NCI-H2029 treated with DMSO at 0.1 percent for 48 hours (cell line): Measurements from ENCODE around the gene CARMIL1.

ENCODE experiments used
- DNase-seq: peaks from one replicate; lab custom pipeline; 2025; lab: John Stamatoyannopoulos, UW

Gene CARMIL1

DNA sequence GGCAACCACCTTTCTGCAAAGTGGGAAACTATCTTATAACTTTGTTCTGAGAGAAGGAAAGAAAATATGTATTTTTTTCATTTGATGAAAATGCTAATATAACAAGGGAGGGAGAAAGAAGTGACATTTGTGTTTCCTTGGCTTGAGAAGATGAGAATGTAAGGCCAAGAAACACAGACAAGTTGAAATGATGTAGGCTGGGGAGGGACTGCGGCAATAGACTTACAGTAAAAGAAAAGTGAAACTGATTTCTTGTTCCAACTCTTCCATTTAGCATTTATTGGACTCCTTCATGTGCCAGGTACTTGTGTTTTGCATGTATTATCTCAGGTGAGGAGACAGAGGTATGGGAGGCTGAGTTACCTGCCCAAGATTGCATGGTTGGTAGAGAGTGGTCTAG is 130.9 kb downstream of the CARMIL1 start:
- DNase-seq, result no peak

DNA sequence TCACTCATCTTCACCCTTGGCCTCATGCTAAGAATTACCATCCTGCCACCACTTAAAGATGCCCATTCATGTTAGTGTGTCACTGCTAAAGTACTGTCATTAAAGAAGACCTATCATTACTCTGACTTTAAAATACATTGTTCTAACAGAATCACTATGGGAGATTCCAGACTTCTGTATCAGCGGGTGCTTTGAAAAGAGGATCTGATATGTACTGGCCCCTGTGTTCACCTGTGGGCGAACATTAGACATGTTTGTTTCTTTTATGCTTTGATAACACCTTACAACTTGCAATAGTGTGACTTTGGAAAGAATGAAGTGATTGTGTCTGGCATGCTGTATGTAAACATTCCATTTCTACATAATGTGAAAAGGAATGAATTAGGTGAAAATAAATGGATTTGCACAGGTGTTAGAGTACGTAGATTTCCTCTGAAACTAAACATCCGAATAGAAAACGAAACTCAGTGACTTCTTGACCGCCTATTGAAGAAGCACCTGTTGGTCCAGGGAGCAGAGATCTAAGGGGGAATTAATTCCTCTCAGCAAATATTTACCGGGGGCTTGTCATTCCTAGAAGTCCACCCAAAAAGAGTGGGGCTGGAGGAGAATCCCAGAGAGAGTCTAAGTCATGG is 132.3 kb downstream of the CARMIL1 start:
- DNase-seq, result no peak

DNA sequence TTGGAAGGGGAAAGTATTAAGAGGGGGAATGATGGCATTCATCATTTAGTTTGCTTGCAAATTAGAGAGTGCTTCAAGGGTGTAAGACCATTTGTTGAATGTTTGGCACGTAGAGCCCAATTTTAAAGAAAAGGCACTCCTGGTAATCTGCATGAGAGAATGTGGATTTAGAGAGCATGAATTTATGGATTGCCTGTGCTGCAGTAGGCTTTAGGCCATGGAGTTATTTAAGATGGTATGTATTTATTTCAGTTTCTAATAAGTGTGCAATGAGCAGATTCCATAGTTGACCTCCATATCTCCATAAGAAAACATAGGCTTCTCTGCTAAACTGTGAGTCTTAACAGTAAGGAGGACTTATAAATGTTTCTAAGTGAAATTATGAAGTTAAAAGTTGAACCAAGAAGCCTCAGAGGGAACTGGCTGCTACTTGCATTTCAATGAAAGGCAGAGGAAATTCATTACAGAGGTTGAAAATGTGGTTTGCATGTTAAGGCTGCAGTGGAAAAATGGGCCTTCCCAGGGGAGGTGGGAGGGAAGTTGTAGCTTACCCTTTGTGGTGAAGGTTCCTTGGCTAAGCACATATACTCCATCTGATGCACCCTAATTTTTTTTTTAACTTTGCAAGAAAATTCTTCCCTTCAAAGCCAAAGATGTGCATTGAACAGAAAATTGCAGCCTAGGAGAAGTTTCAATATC is 134.2 kb downstream of the CARMIL1 start:
- DNase-seq, result no peak

DNA sequence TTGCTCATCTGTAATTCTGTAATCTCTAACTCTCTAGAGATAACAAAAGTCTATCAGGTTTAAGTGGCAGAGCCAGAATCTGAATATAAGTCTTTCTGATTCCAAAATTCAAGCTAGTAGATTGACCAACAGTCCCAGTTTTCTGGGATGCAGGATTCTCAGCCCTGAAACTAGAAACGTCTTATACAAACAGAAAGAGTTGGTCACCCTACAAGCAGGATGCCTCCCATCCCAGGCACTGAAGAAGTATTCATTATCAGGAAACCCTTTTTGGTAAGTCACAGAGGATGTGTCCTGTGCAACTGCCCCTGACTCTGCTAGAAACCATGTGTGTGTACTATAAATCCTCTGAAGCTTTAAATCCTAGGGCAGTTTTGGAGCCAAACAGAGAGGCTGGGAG is 135.0 kb downstream of the CARMIL1 start:
- DNase-seq, result no peak

DNA sequence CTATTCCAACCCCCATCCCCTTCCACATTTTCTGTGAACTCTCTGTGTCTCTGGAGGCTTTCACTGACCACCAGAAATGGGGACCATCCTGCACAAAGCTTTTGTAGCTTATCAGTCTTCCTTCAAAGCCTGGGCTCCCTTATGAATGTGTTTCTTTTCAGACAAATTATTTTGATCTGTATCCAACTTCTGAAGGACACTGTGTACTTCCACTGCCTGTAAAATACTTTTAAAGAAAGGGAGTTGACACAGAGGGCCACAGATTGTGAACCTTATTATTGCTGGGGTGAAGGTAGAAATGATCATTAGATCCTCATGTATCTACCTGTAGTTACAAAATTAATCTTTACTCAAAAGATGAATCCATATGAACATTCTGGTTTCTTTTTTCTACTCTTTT is 135.6 kb downstream of the CARMIL1 start:
- no peak for DNase-seq

DNA sequence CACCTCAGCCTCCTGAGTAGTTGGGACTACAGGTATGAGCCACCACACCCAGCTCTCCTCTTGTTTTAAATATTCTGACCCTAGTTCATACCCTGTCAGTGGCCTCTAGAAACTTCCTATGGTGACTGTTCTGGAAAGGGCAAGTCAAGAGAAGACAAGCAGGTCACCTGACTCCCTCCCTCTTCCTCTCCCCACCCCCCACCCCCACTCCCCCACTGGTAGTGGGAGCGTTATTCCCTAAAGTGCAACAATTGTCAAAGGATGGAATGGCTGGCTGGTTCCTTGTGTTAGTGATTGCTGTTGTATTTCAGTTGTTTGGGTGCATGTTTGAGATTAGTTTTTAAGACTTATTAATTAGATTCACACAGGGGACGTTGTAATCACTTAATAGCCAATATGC is 136.1 kb downstream of the CARMIL1 start:
- no peak for DNase-seq

DNA sequence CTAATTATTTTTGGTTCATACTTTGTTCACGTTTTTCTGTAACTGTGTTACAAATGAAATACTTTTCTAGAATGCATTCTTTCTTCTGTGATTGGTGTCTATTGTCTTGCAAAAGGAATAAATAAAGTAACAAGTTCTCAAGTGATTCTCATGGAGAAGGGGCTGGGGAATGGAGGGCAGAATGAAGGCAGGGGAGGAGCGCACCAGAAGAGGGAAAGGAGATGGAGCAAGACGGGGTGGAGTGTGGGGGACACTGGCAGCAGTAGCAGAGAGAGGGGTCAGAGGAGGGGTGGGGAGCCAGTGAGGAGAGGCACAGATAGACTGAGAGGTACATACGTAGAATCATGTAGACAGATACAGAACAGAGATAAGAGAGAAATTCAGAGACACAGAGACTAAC is 136.5 kb downstream of the CARMIL1 start:
- no peak for DNase-seq

DNA sequence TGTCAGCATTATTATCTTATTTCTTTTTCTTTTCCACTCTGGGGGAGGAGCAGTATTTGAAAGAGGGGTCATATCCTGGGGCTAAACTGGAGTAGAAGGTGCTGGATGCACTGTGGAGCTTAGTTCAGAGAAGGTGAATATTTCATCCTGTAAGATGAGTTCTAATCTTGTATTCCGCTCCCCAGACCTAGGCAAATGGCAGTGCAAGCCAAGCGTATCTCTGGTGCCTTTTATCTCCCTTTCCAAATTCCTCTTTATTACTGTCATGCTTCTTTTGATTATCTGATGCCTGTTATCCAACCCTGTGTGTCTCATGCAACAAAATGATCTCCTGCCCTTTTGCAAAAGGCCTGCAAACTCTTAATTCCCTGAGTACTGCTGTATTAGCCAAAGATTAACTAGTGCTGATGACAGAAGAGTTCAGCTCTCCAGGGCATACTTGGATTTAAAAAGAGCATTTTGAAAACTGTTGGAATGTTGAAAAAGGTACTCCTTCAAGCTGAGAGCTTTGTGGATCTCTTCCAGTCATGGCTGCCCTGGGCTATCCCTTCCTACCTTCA is 138.0 kb downstream of the CARMIL1 start:
- no peak for DNase-seq

DNA sequence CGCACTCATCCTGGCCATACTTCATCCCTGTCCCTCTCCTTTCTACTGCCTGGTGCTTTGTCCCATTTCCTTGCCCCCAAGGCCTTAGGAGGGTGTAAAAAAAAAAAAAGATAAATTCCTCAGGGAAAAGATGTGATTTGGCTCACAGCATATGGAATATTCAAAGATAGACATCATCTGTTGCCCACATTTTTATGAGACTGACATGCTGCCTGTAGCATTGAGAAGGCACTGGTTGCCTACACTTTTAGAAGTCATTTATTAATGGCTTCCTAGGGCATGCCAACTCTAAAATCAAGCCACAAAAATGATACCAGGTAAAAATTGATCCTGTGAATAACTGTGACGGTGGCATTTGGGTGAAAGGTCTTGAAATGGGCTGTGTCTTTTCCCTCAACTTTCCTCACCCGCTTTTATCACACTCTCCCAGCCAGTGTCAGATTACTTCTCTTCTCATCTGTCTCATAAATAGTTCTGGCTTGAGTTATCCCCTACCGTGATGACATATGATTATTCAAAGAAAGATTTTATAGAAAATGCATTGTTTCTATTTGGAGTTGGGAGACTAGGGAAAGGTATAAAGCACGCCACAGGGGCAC is 139.4 kb downstream of the CARMIL1 start:
- no peak for DNase-seq

DNA sequence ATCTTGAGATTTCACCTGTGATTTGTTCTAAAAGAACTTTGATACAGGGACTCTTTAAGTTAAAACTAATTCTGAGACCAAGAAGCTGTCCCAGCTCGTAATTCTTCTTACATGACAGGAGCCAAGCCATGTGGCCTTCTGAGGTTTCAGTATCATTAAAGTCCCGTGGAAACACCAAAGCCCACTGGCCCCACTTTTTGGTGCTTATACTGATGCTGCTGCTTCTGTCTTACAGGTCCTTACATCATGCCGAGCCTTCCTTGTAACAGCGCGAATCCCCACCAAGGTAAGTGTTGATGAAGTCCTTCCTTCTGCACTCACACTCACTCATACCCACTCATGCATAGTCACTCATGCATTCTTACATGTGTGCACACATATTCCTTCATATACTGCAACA is 140.7 kb downstream of the CARMIL1 start:
- no peak for DNase-seq

DNA sequence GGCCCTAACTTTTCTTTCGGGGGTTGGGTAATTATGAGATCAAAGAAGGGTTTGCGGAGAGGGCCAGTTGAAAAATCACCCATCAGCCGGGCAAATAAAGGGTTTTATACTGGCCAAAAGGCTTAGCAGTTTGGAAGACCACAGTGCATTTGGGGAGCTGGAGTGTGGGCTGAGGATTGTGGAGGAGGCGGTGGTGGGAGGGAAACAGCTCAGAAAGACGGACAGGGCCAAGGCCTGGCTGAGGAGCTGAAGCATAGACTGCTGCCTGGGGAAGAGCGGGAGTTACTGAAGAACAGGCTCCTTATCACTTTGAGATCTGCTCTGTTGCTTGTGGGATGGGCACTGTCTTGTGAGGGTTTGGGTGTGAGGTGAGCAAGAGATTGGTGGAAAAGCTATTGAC is 144.2 kb downstream of the CARMIL1 start:
- DNase-seq, result no peak

DNA sequence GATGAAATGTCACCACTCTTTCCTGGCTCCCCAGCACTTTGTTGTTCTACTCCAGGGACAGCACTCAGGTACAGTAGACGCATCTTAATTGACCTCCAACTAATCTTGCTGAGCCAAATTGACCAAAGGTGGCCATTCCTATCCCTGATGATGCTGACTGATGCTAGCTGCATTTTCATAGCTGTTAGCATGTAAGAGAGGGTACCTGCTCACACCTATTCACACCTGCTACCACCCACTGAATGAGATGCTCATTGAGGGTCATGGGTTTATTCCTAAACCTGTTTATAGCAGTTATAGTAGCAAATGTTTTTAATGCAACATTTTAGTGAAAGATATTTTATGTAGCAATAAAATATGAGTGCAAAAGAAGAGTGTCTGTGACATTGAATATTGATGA is 145.1 kb downstream of the CARMIL1 start:
- no peak for DNase-seq

DNA sequence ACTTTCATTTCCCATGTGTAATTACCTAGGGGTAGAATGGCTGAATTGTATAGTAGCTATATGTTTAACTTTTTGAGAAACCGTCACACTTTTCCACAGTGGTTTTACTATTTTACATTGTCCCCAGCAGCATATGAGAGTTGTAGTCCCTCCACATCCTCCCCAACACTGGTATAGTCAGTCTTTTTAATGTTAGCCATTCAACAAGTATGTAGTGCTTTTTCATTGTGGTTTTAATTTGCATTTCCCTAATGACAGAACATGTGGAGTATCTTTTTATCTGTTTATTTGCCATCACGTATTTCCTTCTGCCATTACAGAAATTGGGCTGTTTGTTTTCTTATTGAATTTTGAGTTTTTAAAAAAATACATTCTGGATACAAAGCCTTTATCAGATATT is 148.4 kb downstream of the CARMIL1 start:
- no peak for DNase-seq

DNA sequence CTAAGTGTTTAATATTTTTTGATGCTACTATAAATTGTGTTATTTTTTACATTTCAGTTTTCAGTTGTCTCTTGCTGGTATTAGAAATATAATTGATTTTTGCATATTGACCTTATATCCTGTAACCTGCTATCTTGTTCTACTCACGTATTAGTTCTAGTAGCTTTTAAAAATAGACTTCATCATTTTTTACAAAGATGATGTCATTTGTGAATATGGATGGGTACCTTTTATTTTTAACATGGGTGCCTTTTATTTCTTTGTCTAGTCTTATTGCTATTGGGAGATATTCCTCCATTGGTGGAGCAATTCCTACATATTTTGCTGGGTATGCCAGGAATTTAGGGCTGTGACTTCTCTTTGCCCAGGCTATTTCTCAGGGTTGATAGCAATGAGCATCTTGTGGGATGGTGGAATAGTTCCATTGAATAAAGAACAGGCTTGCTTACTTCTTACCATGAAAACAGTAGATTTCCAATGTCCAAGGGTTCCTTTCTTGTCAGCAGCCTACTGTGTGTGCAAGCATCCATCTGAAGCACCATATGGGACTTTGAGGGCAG is 149.7 kb downstream of the CARMIL1 start:
- DNase-seq, result no peak

DNA sequence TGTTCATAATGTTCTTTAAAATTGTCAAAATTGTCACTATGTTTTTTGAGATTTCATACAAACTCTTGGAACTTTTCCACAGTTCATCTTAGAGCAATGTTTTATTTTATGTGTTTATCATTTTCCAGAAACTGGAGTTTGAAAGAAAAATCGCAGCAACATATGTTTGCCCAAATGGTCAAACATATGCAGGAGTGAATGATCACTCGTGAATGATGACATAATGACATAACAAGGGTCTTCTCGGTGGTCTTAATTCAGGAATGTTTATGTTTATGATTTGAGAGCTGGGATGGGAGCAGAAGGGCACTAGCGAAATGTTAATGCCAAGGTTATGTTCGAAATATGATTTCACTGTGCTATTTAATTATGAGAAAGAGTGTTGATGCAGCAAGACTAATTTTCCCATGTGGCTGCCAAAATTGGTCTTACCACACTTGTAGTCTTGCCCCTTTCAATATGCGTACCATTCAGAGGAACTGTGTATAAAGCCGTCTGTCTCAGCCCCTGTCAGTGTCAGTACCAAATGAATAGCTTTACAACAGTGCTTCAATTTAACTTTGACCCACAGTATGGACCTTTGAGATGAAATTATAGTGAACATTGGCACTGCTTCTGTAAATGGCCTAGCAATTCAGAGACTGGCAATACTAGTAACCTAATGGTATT is 152.3 kb downstream of the CARMIL1 start:
- no peak for DNase-seq

DNA sequence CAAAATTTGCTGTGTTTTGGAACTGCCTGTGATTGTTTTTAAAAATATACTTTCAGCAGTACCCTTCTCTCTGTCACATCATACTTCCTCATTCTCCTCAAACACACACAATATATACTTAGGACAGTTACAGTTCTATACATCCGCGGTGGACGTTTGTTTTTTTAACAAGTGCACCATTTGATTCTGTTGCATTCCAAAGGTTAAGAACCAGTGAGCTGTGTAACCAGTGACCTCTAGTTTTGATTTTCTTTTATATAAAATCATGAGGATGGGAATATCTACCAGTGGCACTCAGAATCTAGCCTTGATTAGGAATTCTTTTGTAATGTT is 152.8 kb downstream of the CARMIL1 start:
- DNase-seq, result no peak

DNA sequence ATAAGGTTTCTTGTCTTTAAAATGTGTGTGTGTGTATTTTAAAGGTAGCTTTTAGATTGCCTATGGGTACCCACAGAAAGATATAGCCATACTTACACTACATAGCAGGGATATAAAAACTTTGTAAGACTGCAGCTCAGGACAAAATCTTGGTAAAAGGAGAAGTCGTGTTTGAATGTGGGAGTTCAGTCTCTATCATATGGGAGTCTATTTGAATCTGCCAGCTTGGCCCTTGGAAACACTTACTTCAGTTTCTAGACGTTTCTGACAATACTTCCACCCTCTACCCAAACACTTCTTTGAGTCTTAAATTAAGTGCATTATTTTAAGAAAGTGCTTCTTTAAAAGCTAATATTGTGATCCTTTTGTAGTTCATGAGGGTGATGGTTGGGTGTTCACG is 155.7 kb downstream of the CARMIL1 start:
- DNase-seq, result no peak

DNA sequence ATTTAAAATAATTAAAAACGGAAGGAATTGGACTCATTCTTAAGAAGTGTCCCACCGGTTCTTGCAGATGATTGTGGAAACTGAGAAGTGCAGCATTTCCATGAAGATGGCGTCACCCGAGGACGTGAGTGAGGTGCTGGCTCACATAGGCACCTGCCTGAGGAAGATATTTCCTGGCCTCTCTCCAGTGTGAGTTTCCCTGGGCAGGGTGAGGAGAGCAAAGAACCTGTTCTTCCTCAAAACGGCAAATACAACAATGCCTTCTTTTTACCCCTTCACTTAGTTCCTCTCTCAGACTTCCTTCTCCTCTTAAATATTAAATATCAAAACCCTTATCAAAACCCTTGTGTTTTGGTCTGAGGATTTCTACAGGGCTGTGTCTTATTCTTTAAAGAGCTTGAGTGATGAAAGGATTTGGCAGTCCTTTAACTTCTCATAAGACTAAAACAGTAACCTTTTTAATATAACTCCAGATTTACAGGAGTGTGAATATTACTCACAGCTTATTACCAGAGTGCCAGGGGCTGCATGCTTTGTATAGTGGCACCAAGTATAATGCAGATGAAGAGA is 156.3 kb downstream of the CARMIL1 start:
- no peak for DNase-seq

DNA sequence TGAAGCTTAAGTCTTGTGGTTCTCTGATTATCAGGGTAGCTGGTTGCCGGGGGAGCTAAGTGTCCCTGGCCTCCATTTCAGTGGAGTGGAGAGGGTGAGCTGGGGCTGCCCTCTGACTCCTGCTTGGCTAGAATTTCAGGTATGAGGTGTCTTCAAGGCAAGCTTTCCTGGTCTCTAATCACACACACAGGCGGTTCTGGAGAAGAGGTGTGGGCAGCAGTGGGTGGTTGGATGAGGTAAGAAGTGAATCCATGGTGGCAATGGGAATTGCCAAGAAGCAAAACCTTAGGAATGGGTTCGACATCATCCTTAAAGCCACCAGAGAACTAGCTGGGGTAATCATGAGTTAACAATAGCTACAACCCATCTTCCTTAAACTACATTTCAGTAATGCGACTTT is 157.6 kb downstream of the CARMIL1 start:
- DNase-seq, result no peak

DNA sequence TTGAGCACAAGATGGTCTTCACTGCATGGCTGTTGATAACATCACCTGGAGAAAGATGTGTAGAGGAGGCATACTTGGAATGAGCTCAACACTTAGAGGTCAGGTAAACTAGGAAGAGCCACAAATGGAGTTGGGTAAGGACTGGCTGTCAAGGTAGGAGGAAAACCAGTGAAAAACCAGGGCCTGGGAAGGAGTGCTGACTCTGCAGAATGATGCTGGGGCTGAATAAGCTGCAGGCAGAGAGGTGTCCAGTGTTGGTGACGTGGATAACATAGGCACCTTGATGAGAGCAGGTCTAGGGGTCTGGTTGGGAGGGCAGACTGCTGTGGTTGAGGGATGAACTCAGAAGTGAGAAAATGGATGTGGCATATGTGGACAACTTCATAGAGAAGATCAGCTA is 160.2 kb downstream of the CARMIL1 start:
- DNase-seq, result no peak

DNA sequence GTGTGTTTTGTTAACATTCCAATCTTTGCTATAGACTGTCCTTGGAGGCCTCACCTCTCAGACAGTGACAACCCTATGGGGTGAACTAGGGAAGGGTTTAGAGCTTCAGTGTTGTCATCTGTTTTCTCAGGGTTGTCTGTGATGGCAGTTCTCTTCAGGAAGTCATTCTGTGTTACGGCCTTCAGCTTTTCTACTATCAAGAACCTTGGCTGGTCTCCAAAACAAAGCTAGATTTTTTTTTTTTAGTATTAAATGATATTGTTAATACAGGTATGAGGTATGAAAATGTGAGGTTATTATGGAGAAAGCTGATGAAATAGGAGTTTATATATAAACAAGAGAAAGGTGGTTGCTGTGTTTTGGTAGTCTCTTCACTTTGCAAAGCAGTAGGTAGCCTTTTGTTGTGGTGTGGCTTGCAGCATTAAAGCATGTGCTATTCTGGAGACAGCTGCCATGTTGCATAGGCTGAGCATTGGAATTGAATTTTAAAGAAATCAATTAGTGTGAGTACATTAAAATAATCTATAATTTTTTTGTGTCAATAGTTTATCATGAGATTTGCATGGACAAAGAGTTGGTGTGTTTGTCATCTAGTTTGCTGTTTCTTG is 162.6 kb downstream of the CARMIL1 start:
- DNase-seq, result peak; percentile 53

DNA sequence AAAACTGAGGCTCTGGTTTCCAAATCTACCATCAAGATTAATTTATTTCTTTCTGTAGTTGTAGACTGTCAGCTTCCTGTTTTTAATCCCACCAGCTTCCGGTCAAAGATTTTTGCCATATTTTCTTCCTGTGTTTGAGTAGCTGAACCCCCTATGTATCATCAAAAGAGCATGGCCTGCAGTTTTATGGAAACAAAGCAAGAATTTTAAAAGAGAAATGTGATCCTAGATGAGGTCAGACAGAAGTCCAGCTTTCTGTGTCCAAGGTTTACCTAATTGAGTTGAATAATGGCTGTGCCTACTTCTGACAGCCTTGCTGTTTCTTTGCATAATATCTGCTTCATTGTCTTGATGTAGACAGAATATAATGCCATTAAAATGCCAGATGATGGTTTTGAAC is 163.7 kb downstream of the CARMIL1 start:
- no peak for DNase-seq
